ENCODE measurements around the gene PFN1. TPM values are rescaled to one million over a fixed set of nuclear protein-coding genes. Genes with fewer than 3 reads are reported as not detected.

PFN1 gene
- total and polyA plus RNA-seq, 4 donors: 440 to 728 (median 548) TPM

DNA sequence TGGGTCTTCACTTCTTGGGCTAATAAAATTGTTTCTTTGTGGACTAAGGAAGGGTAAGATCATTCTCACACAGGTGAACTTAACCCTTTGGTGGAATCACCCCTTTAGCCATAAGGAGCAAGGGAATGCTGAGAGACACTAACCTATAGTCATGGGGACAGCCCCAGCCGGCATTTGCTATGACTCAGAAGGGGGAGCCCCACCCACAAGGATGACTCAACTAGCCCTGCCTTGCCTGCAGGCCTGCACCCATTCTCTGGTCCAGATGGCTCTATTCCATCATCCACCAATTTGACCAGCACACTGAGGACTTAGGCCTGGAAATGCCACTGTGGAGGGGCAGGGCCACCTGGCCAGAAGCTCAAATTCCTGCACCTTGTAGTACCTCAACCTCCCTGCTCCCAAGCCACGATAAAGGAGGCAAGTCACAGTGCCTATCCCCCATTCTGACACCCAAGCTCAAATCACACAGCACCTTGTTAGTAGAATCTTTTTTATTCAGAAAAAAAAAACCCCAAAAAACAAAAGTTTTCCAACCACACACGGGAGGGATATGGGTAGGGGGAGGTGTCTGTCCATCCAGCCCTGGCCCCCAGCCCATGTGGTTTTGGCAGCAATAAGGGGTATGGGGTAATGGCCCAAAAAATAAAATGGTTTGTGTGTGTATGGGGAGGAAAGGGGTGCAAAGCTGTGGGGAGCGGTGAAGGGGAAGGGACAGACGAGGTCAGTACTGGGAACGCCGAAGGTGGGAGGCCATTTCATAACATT, 3.0 kb downstream of the PFN1 start:
- no peaks in the 10 kb centered on the region for H3K36me3 ChIP-seq (ENCODE audit: control insufficient read depth in 1 of 2, insufficient read depth in 2 of 2, low read length in 1 of 2)
- H3K27ac ChIP-seq (ENCODE audit: low read depth in 1 of 2, low read length in 2 of 2): peak overlapping the region; percentile 33 to 65
- H3K27me3 ChIP-seq (ENCODE audit: control insufficient read depth in 1 of 2, insufficient read depth in 2 of 2, low read length in 1 of 2): peaks cover 0 to 2% of the 10 kb centered on the region in 2 donors
- DNase-seq (peak; percentile 90 to 93), ATAC-seq (ENCODE audit: low FRiP score) (peak; percentile 56)
- intact Hi-C loops (cut with DNase I): loop anchor here in 1 of 2 donors (5.0 kb wide), 1 partner anchor 52 kb away; the partner anchor contains the start of genes INCA1 and KIF1C
- no peaks in the 10 kb centered on the region for H3K4me1 ChIP-seq (ENCODE audit: control insufficient read depth in 1 of 2, insufficient read depth in 2 of 2, low read length in 2 of 2)
- no peaks in the 10 kb centered on the region for H3K9me3 ChIP-seq (ENCODE audit: control insufficient read depth, low read length)
- 27 to 36% methylated on average over 7 of the region's 7 CpGs for WGBS, 2 donors
- H3K4me3 ChIP-seq (ENCODE audit: low read length in 2 of 2): no peak overlapping the region

DNA sequence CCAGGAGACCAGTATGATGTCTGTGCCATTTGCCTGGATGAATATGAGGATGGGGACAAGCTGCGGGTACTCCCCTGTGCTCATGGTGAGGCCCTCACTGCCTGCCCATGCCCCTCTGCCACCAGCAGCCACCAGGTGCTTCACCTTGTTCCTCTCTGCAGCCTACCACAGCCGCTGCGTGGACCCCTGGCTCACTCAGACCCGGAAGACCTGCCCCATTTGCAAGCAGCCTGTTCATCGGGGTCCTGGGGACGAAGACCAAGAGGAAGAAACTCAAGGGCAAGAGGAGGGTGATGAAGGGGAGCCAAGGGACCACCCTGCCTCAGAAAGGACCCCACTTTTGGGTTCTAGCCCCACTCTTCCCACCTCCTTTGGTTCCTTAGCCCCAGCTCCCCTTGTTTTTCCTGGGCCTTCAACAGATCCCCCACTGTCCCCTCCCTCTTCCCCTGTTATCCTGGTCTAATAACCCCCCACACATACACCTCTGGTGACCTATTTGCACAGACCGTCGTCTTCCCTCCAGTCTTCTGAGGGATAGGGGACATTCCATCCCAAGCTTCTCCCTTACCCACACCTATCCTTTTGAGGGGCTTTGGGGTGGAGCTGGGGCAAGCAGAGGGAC, 3.7 kb downstream of the PFN1 start:
- Histone ChIP-seq H3K27me3 (ENCODE audit: control insufficient read depth in 1 of 2, insufficient read depth in 2 of 2, low read length in 1 of 2) (peaks cover 0 to 2% of the 10 kb centered on the region in 2 donors), H3K9me3 (ENCODE audit: control insufficient read depth, low read length) (no peaks in the 10 kb centered on the region), H3K4me1 (ENCODE audit: control insufficient read depth in 1 of 2, insufficient read depth in 2 of 2, low read length in 2 of 2) (no peaks in the 10 kb centered on the region), H3K27ac (ENCODE audit: low read depth in 1 of 2, low read length in 2 of 2) (peak overlapping the region in 1 of 2 donors; percentile 65), H3K4me3 (ENCODE audit: low read length in 2 of 2) (no peak overlapping the region), H3K36me3 (ENCODE audit: control insufficient read depth in 1 of 2, insufficient read depth in 2 of 2, low read length in 1 of 2) (no peaks in the 10 kb centered on the region)
- intact Hi-C loops (cut with DNase I): loop anchor here in 1 of 2 donors (5.0 kb wide), 1 partner anchor 53 kb away; the partner anchor contains the start of genes INCA1 and KIF1C
- DNase-seq: no peak
- no peak for ATAC-seq (ENCODE audit: low FRiP score)
- WGBS, 2 donors: 47 to 54% methylated on average over 8 of the region's 8 CpGs

- H3K36me3 ChIP-seq (ENCODE audit: control insufficient read depth in 1 of 2, insufficient read depth in 2 of 2, low read length in 1 of 2): no peaks in the 10 kb centered on the region
- no peaks in the 10 kb centered on the region for H3K9me3 ChIP-seq (ENCODE audit: control insufficient read depth, low read length)
- no peak overlapping the region for H3K27ac ChIP-seq (ENCODE audit: low read depth in 1 of 2, low read length in 2 of 2)
- no peaks in the 10 kb centered on the region for H3K4me1 ChIP-seq (ENCODE audit: control insufficient read depth in 1 of 2, insufficient read depth in 2 of 2, low read length in 2 of 2)
- DNase-seq (no peak), ATAC-seq (ENCODE audit: low FRiP score) (no peak)
- intact Hi-C loops (cut with DNase I): no loop called here
- H3K4me3 ChIP-seq (ENCODE audit: low read length in 2 of 2): no peak overlapping the region
- WGBS, 2 donors: 22 to 27% methylated on average over 3 of the region's 3 CpGs
- peaks cover 0 to 2% of the 10 kb centered on the region in 2 donors for H3K27me3 ChIP-seq (ENCODE audit: control insufficient read depth in 1 of 2, insufficient read depth in 2 of 2, low read length in 1 of 2)
These were observed 4.2 kb downstream of the PFN1 start for GRCh38 chr17:4944163-4944553.

DNA sequence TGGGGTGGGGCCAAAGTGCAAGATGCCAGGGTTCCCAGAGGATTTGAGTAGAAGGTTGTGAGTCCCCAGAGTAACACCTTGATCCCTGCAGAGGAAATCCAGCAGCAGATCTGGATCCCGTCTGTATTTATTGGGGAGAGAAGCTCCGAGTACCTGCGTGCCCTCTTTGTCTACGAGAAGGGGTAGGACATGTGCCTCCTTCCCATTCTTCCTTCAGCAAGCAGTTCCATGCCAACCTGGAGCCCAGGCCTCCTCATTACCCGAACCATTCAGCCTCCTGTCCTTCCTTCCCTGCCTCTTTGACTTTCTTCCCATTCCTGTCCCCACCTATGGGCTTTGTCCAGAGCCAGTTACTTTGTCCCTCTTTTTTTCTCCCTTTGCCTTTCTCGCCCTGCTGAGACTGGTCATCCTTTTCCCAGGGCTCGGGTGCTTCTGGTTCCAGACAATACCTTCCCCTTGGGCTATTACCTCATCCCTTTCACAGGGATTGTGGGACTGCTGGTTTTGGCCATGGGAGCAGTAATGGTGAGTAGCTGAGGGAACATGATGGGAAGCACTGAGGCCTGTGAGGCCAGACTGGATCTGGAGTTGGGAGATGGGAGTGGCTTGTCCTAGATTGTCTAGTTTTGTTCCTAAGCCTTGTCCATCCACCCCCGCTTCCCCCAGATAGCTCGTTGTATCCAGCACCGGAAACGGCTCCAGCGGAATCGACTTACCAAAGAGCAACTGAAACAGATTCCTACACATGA, 5.4 kb downstream of the PFN1 start:
- DNase-seq (no peak), ATAC-seq (ENCODE audit: low FRiP score) (no peak)
- H3K9me3 ChIP-seq (ENCODE audit: control insufficient read depth, low read length): no peaks in the 10 kb centered on the region
- H3K4me1 ChIP-seq (ENCODE audit: control insufficient read depth in 1 of 2, insufficient read depth in 2 of 2, low read length in 2 of 2): no peaks in the 10 kb centered on the region
- intact Hi-C loops (cut with DNase I): no loop called here
- H3K27ac ChIP-seq (ENCODE audit: low read depth in 1 of 2, low read length in 2 of 2): no peak overlapping the region
- no peaks in the 10 kb centered on the region for H3K36me3 ChIP-seq (ENCODE audit: control insufficient read depth in 1 of 2, insufficient read depth in 2 of 2, low read length in 1 of 2)
- no peaks in the 10 kb centered on the region for H3K27me3 ChIP-seq (ENCODE audit: control insufficient read depth in 1 of 2, insufficient read depth in 2 of 2, low read length in 1 of 2)
- H3K4me3 ChIP-seq (ENCODE audit: low read length in 2 of 2): no peak overlapping the region
- WGBS, 2 donors: 69% methylated on average over 13 of the region's 13 CpGs

DNA sequence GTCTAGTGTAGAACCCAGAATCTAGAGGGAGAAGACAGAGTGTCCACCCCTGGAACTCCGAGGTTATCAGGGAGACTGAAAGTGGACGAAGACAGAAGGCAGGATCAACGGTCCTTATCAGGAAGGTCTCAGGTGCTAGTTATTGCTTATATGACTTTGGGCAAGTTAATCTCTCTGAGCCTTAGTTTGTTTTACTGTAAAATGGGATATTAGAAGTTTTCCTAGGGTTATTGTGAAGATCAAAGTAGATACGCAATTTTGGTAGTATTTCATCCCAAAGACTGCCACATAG, 7.1 kb downstream of the PFN1 start:
- Histone ChIP-seq H3K4me3 (ENCODE audit: low read length in 2 of 2) (peak overlapping the region; percentile 56 to 65), H3K36me3 (ENCODE audit: control insufficient read depth in 1 of 2, insufficient read depth in 2 of 2, low read length in 1 of 2) (no peaks in the 10 kb centered on the region), H3K27ac (ENCODE audit: low read depth in 1 of 2, low read length in 2 of 2) (no peak overlapping the region), H3K4me1 (ENCODE audit: control insufficient read depth in 1 of 2, insufficient read depth in 2 of 2, low read length in 2 of 2) (no peaks in the 10 kb centered on the region), H3K9me3 (ENCODE audit: control insufficient read depth, low read length) (no peaks in the 10 kb centered on the region), H3K27me3 (ENCODE audit: control insufficient read depth in 1 of 2, insufficient read depth in 2 of 2, low read length in 1 of 2) (no peaks in the 10 kb centered on the region)
- DNase-seq (no peak), ATAC-seq (ENCODE audit: low FRiP score) (no peak)
- 58 to 62% methylated on average over 4 of the region's 4 CpGs for WGBS, 2 donors
- intact Hi-C loops (cut with DNase I): no loop called here

DNA sequence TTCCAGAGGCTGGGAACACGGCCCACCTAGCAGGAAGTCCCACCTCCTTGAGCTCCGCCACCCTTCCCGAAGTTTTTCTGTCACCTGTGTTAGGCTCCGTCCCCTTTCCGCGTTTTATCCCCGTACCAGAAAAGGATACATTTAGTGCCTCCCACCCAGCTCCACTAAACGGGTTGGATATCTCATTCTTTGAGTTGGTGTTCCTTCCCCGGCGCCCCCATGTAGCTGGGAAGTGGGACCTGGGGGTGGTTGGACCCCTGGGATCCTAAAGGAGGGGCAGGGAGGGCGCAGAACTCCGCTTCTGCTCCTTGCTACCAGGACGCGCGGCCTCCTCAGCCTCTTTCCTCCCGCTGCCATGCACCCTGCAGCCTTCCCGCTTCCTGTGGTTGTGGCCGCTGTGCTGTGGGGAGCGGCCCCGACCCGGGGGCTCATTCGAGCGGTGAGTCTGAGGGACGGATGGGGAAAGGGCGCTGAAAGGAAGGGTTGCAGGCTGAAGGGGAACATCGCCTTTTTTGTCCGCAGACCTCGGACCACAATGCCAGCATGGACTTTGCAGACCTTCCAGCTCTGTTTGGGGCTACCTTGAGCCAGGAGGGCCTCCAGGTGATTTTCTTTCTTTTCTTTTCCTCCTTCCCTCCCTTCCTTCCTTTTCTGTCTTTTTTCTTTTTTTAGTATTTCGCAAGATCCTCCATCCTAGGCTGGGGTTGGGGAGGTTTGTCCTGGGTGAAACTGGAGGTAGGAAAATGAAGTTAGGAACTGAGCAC, 7.6 kb downstream of the PFN1 start:
- no peaks in the 10 kb centered on the region for H3K27me3 ChIP-seq (ENCODE audit: control insufficient read depth in 1 of 2, insufficient read depth in 2 of 2, low read length in 1 of 2)
- no peaks in the 10 kb centered on the region for H3K36me3 ChIP-seq (ENCODE audit: control insufficient read depth in 1 of 2, insufficient read depth in 2 of 2, low read length in 1 of 2)
- peak overlapping the region; percentile 56 to 65 for H3K4me3 ChIP-seq (ENCODE audit: low read length in 2 of 2)
- DNase-seq (peak in 1 of 2 donors; percentile 87), ATAC-seq (ENCODE audit: low FRiP score) (peak; percentile 82)
- H3K27ac ChIP-seq (ENCODE audit: low read depth in 1 of 2, low read length in 2 of 2): peak overlapping the region in 1 of 2 donors; percentile 65
- 1% methylated on average over 29 of the region's 29 CpGs for WGBS, 2 donors
- H3K4me1 ChIP-seq (ENCODE audit: control insufficient read depth in 1 of 2, insufficient read depth in 2 of 2, low read length in 2 of 2): no peaks in the 10 kb centered on the region
- intact Hi-C loops (cut with DNase I): no loop called here
- no peaks in the 10 kb centered on the region for H3K9me3 ChIP-seq (ENCODE audit: control insufficient read depth, low read length)

GRCh38 chr17:4939796-4940554, 8.4 kb downstream of the PFN1 start, which contains the start of the genes RNF167 and SLC25A11:
TSS of gene RNF167 (plus strand) at chr17:4940268. CDS start at chr17:4940910, 642 bp downstream.
TSS of gene SLC25A11 (minus strand) at chr17:4940046. CDS start at chr17:4939910, 136 bp downstream.
- H3K4me1 ChIP-seq (ENCODE audit: control insufficient read depth in 1 of 2, insufficient read depth in 2 of 2, low read length in 2 of 2): no peaks in the 10 kb centered on the region
- peak; percentile 96 to 98 for DNase-seq
- no peaks in the 10 kb centered on the region for H3K36me3 ChIP-seq (ENCODE audit: control insufficient read depth in 1 of 2, insufficient read depth in 2 of 2, low read length in 1 of 2)
- 0 to 1% methylated on average over 67 to 72 of the region's 72 CpGs for WGBS, 2 donors
- intact Hi-C loops (cut with DNase I): loop anchor here in 1 of 2 donors (5.0 kb wide), 1 partner anchor 62 kb away; no protein-coding TSS in a partner anchor
- ATAC-seq (ENCODE audit: low FRiP score): peak; percentile 96
- peak within 1 kb of the TSS in 1 of 2 donors; percentile 79 for H3K27ac ChIP-seq (ENCODE audit: low read depth in 1 of 2, low read length in 2 of 2)
- H3K9me3 ChIP-seq (ENCODE audit: control insufficient read depth, low read length): no peaks in the 10 kb centered on the region
- no peaks in the 10 kb centered on the region for H3K27me3 ChIP-seq (ENCODE audit: control insufficient read depth in 1 of 2, insufficient read depth in 2 of 2, low read length in 1 of 2)
- H3K4me3 ChIP-seq (ENCODE audit: low read length in 2 of 2): peak within 1 kb of the TSS; percentile 56 to 86

GRCh38 chr17:4939546-4939795, 8.9 kb downstream of the PFN1 start:
- no peak for ATAC-seq (ENCODE audit: low FRiP score)
- WGBS, 2 donors: 0 to 1% methylated on average over 16 of the region's 16 CpGs
- Histone ChIP-seq H3K4me3 (ENCODE audit: low read length in 2 of 2) (peak overlapping the region; percentile 32 to 86), H3K36me3 (ENCODE audit: control insufficient read depth in 1 of 2, insufficient read depth in 2 of 2, low read length in 1 of 2) (no peaks in the 10 kb centered on the region), H3K4me1 (ENCODE audit: control insufficient read depth in 1 of 2, insufficient read depth in 2 of 2, low read length in 2 of 2) (no peaks in the 10 kb centered on the region), H3K27ac (ENCODE audit: low read depth in 1 of 2, low read length in 2 of 2) (peak overlapping the region in 1 of 2 donors; percentile 56), H3K9me3 (ENCODE audit: control insufficient read depth, low read length) (no peaks in the 10 kb centered on the region), H3K27me3 (ENCODE audit: control insufficient read depth in 1 of 2, insufficient read depth in 2 of 2, low read length in 1 of 2) (no peaks in the 10 kb centered on the region)
- peak; percentile 65 to 82 for DNase-seq
- intact Hi-C loops (cut with DNase I): loop anchor here in 1 of 2 donors (5.0 kb wide), 1 partner anchor 63 kb away; no protein-coding TSS in a partner anchor

All from aorta (tissue), 5 donors.